M059J (cell line): Measurements from ENCODE around the gene ACE2. TPM values are rescaled to one million over a fixed set of nuclear protein-coding genes. Genes with fewer than 3 reads are reported as not detected.

Experiments
- DNase-seq: peaks from one replicate; pipeline ENCODE4 v3.0.0-alpha.2; 2012; ENCODE audit warnings: low read depth
- total RNA-seq: library from RNA; depleted of rRNA; stranded (reverse); fragments of >200 nt; shearing (Covaris generic); gene quantifications from 2 replicates; pipeline ENCODE4 v1.2.3, GENCODE V29; 2014

Gene ACE2
- total RNA-seq, 1 experiment from 2014 or later, result 1.4 TPM

DNA sequence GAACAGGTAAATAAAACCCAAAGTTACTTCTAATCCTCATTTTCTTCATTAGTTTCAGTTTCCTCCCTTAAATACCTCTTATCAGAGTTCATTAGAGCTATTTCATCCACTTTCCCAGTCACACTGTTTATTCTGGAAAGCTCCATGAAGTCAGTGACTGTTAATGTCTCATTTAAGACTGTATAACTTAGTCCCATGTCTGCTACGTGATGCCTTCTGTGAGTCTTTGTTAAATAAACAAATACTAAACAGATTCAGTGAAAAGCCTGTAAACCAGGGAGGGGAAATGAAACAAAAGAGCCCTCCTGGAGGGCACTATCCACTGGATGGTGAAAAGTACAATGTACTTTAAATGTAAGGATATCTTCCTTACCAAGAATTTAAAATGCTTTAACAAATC, 24.7 kb downstream of the ACE2 start:
- peak; percentile 58 for DNase-seq

DNA sequence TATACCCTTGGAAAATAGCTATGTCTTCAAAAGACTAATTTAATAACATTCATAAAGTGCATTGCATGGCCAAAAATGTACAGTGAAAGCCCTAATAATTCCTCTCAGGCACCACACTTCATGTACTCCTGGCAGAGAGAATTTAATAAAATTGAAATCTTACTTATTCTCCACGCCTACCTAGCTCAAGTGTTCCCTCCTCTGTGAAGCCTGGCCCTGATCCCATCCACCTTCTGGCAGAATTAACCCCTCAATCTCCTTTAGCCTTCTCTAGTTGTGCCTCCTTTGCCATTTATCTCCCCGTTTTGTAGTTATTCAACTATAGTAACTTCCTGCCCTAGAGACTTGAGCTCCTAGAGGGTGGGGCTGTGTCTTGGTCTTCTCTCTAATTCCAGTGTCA, 26.7 kb downstream of the ACE2 start:
- DNase-seq, result no peak

DNA sequence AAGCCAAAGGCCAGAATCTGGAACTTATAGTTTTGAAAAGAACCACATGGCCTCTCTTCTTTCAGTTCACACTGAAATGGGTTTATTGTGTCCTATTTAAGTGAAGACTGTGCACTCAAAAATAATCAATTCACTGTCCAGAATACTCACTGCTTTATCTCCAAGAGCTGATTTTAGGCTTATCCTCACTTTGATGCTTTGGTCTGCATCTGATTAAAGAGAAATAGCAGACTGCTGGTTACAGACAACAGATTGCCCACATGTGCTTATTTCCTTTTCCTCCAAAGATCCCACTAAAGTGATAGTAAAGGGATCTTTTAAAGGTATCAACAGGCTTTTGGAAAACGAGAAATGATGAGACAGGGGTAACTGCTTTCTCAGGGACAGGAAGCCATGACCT, 30.6 kb downstream of the ACE2 start:
- DNase-seq, result no peak

DNA sequence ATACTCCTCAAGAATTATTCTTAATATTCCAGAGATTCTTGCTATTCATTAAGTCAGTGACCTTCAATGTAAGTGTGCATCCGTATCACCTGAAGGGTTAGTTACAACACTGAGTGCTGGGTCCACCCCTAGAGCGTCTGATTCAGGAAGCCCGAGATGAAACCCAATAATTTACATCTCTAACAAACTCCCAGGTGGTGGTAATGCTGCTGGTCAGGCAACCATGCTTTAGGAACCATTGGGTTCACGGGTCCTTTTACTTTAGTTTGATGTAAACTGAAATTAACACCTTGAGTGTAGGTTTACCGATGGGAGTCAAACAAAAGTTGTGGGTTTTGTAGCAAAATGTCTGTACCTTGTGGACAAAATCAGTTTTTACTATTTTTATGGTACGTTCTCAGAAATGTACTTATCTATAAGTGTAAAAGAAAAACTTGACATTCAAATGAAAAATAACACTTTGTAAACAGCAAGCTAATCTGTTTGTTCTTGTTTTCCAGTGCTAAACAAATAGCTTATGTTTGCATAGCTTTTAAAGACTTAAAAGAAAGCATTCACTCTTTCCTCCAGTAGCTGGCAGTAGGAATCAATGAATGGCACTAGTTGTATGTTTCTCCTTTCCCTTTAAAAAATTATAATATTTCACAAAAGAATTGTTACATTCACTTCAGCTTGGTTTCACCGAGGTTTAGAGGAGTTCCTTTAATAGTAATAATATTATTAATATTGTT, 32.7 kb downstream of the ACE2 start:
- DNase-seq, result peak; percentile 34

DNA sequence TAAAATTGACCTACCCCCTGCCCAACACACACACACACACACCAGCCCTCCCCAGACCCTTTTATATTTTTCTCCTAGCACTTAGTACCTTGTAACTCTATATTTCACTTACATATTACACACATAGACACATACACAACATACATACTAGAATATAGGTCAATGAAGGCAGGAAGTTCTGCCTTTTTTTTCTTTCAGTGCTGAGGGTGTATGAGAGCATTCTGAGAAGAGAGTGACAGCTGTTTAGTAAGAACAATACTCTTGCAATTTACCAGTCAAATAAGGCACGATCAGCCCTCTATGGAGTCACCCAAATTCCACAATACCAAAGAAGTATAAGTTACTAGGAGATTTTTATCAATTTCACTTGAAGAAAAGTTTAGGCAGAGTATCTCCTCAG, 33.5 kb downstream of the ACE2 start:
- DNase-seq, result no peak

DNA sequence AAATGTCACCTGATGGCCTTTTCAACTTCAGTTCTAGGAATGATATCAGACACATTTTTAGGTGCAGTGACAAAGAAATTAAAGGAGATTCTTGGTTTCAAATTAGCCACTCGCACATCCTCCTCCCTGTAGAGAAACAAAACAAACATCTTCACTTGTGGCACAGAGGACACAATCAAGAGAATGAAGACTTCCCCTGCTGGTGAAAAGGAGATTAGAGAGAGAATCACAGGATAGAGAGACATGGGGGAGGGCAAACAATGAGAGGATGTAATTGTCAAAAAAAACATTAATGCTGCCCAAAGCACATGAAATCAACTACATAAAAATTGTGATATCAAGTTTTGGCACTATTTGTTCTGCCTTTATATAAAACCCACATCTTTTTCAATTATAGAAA, 34.5 kb downstream of the ACE2 start:
- DNase-seq, result peak; percentile 14

DNA sequence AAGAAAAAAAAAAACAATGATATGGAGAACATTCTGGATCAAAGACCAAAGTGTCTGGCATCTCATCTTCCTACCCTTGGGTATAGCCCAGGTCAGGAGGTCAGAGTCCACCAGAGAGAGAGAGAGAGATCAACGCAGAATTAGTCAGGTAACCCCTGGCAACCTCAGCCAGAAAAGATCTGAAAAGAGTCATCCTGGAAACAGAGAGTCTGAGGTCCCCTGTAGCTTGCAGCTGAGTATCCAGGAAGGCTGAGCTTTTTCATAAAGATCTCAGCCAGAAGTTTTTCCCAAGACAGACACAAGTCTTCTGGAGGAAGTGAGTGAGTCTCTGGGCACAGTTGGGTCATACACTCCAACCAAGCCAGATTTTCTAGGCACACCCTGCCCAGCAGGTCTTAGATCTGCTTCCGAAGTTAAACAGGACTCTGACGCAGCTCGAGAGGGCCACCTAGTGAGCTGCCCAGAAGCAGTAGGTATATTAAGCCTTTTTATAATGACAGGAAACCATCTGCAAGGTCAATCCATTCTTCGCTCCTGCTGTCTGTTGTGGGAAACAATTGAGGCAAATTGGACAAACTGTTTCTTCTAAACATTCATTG, 35.7 kb downstream of the ACE2 start:
- DNase-seq, result peak; percentile 63

DNA sequence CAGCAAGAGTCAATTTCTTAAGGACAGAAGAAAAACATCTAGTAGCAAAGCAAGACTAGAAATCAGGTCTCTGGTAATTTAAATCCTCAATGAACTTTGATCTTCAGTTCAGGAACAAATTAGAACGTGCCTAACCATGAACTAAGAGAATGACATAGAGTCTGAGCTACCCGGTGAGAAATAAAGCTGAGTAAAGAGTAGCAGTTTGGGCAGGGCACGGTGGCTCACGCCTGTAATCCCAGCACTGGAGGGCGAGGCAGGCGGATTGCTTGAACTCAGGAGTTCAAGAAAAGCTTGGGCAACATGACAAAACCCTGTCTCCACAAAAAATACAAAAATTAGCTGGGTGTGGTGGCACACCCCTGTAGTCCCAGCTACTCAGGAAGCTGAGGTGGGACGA, 37.7 kb downstream of the ACE2 start:
- DNase-seq, result no peak

DNA sequence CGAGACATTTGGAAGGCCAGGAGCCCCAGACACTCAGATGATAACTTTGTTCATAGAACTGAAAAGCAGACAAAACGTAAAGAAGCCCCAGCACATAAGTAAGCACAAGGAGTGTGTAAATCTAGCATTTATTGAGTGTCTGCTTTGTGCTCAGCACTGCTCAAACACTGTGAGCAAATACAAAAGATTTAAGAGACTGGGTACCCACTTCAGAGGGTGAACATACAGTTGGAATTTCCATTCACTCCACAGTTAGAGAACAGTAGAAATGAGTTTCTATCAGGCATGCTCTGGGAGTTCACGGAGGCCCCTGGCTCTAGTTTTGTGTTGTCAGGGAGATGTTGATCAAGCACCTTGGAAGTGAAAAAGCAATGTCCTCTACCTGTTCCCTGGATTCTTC, 39.8 kb downstream of the ACE2 start:
- no peak for DNase-seq

DNA sequence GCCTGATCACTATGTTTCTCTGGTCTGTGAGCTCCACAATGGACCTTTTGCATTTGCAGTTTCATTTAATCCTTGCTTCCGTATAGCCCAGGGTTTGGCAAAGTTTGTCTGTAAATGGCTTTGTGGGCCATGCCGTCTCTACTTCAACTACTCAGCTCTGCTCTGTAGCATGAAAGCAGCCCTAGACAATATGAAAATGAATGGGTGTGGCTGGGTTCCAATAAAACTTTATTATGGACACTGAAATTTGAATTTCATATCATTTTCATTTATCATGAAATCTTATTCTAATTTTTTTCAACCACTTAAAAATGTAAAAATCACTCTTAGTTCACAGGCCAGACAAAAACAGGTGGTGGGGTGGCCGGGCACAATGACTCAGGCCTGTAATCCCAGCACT, 41.5 kb downstream of the ACE2 start:
- no peak for DNase-seq

DNA sequence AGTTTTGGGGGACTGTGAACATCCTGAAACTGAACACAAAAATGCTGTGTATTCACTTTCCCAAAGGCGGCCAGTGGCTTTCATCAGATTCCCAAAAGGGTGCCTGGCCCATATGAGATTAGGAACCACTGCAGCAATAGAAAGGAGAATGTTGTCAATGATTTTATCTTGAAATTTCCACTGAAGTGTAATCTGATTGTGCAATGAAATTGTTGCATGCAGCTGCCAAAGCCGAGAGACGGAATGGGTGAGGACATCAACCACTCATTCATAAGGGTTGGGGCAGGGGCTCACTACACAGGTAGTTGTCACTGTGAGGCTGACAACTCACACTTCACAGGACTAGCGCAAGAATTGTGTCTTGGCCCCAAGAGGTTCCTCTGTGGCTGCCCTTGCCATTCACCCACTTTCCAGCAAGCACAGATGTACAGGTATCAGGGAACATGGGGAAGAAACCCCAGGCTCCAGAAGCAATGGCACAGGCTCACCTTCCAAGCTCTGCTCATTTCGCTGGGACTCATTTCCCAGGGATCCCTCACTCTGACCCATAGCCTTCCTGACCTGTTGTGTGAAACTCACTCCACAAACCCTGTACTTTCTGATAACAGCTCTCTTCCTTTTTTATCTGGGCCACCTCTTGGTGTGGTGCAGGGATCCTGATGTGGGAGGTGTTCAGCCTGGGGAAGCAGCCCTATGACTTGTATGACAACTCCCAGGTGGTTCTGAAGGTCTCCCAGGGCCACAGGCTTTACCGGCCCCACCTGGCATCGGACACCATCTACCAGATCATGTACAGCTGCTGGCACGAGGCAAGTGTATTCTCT, 51.4 kb downstream of the ACE2 start:
- DNase-seq, result no peak

DNA sequence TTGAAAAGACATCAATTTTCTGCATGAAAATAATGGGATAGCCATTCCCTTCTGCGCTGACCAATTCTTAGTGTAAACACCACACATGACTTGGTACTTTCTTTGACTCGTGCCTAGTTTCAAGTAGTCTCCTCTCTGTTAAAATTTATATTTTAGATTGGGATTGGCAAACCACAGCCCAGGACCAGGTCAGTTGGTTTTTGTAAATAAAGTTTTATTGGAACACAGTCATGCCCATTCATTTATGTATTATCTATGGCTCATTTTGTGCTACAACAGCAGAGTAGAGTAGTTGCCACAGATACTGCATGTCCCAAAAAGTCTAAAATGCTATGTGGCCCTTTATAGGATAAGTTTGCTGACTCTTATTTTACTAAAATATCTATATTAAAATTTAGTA, 53.4 kb downstream of the ACE2 start:
- DNase-seq, result no peak

DNA sequence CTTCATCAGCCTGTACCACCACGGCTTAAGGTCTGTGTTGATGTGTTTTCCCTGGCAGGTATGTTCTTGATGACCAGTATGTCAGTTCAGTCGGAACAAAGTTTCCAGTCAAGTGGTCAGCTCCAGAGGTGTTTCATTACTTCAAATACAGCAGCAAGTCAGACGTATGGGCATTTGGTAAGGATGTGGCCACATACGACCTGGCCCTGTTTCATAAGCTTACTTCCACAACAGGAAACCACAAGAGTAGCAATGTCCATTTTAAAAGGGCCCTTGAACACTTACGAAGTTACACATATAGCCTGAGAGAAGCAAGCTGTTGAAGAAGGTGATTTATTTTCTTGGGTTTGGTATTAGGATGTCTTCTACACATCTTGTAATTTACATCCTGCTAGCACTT, 54.0 kb downstream of the ACE2 start:
- DNase-seq, result peak; percentile 7

DNA sequence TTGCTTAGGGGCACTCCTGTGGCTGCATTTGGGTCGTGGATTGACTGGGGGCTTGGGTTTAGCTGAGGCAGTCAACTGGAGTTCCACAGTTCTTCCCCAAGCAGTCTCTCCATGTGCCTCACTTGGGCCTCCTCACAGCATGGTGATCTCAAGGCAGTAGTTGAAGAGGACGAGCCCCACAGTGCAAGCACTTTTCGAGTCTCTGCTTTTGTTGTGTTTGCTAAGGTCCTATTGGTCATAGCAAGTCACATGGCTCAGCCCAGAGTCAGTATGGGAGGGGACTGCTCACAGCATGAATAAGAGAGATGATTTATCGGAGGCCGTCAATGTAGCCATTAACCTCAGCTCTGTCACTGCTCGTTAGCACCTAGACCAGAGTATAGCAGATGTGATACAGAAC, 70.4 kb downstream of the ACE2 start:
- DNase-seq, result no peak

DNA sequence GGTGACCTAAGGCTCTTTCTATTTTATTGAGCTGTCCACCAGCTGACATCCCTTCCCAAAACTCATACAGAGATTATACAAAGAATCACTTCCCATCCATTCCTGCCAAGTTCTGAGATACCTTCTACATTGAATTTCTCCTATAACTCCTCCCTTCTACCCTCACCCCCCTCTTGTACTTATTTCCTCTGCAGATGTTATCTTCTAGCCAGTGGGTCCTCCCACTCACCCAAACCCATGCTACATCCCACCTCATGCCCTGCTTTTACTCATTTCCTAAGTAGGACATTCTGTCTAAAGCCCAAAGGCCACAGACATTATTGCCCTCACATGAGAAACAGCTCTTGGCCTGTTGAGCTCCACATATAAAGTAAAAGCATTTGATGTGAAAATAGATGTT, 71.6 kb downstream of the ACE2 start:
- no peak for DNase-seq

DNA sequence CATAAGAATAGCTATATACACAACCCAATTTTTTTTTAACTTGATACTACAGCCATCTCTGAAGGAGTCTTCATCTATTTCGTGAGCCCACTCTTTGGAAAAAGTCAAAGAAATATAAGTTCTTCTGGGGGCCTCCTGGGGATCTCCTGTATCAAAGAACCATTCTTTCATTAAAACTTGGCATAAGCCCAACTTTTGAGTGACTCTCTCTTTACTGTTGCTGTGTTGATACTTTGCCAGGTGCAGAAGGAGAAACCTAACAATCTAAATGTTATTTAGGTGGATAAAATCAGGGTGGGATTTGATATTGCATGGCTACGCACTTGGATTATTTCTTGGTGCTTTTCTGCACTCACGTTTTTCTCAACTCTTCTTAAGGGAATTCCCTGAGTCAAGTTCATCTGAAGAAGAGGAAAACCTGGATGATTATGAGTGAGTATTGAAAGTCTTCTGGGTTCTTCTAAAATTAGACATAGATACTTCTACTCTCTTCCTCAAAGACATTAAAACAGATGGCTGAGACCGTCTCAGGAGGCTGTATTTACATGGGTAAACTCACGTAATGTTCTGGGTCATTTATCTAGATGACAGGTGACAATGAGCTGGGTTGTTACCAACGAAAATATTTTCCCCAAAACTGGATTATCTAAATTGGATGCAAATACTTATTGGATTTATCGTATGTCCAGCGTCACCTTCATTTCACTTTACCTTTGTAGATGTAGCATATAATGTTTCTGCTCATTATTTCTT, 74.9 kb downstream of the ACE2 start:
- peak; percentile 10 for DNase-seq

DNA sequence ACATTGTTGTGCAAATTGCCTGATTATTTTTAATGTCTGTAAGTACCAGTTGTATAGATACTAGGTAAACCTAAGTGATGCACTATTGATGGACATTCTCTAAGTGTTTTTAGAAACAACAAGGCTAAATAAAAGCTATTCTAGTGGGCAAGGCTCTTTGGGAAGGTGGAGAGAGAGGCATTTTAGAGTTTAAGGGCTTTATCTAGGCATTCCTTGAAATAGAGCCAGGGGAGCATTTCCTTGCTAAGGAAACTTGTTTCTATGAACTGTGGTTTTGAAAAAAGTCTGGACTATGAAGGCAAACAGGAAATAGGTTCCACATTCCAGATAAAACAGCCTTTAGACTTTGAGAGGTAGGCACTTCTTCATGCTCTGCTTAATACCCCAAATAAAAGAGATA, 76.3 kb downstream of the ACE2 start:
- peak; percentile 79 for DNase-seq

DNA sequence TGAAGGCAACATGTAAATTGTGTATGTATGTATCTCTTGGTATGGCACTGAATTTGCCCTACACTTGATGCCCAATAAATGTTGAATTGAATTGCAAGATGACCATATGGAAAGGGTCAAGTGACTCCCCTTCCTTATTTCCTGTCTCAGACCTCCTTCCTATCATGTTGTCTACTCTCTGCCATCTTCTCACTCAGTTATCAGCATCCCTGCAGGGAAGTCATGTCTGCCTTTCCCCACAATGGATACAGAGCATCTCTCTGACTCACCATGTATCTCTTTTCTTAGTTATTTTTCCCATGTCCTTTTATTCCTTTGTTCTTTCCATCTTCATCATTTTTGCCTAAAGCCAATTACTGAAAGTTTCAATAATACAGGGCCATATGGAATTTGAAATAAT, 77.7 kb downstream of the ACE2 start:
- DNase-seq, result no peak

DNA sequence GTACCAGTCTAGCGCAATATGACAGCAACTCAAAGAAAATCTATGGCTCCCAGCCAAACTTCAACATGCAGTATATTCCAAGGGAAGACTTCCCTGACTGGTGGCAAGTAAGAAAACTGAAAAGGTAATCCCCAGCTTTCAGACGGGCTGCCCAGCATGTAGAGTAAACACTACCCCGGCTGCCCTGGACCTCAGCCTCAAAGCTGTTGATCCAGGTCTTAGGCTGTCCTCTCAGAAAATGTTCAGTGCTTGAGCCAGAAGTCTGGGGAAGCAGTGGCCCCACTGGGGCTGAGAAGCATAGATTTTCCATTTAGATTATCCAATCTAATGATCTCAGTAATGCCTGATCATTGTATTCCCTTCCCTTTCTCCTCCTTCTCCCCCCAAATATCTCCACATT, 78.3 kb downstream of the ACE2 start:
- no peak for DNase-seq

DNA sequence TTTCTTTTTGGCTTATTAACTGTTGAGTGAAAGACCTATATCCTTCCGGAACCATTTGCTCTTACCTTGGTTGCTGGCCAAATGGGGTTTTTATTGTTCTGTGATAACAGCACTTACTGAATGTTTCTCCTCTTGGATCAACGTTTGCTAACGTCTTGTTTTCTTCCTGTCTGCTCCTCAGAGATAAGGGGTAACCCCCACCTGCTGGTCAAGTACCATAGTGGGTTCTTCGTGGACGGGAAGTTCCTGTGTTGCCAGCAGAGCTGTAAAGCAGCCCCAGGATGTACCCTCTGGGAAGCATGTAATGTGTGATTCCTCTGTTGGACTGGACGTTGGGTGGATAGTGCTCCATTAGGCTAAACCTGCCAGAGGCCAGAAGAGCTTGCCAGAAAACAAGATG, 84.8 kb downstream of the ACE2 start:
- no peak for DNase-seq

DNA sequence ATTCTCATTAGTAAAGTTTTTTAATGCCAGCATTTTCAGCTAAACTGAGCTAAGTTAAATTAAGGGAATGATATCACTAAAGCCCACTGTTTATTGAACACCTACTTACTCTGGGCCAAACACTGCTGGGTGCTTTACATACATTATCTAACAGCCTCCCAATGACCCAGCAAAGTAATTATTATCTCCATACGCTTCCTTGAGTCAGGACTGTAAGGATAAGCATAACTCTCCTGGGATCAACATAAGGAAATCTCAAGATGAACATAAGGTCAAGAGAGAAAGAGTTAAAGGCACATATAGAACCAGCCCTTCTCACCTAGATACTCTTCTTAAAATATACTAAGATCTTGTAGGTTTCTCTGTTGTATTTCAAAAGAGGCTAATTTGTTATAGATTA, 86.5 kb downstream of the ACE2 start:
- no peak for DNase-seq

DNA sequence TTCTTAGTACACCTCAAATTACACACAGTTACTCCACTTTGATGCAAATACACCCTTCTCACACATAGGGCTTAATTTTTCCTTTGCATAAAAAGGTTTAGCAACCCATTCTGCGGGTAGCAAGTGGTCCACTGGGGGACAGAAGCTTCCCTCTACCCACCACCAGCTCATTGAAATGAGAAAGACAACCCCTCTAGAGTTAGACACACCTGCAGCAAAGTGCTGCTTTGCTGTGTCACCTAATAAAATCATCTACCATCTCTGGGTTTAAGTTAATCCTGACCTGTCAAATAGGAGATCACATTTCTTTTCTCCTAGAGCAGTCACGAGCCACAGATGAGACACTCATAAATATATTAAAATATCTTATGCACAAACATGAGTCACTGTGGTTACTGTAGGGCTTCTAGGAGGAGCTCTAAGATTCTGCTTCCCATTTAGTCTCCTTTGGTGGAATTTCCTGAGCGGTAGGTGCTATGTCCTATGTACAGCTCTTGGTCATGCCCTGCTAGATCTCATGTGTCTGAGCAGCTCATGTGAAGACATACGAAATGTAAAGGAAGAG, 88.3 kb downstream of the ACE2 start:
- DNase-seq, result peak; percentile 54
